ENCODE measurements around the gene MAL.

MAL gene

DNA sequence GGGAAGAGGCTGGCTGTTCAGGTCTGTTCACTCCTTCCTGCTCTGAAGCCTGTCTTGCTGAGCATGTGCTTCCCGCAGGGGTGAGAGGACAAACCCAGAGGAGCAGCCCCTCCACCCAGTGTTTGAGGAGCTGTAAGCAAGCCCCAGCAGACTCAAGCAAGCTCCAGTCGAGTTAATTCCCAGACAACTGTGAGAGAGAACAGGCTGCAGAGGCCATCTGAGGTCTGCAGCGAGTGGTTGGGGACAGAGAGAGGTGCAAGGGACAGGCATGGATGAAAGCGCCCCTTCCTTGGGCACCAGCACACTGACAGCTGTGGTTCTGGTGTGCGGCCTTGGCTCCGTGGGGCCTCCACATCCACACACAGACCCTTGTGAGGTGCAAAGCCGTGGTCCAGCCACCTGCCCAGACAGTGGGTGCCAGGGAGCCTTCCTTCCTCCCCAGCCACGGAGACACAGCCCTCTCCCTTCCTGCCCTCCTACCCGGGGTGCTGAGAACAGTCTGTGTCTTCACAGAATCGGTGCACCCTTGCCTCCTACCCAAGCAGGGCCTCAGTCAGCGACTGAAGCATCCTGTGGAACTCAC, 36.2 kb downstream of the MAL start:
- no peak overlapping the region for H3K27ac Mint-ChIP-seq
- H3K4me3 Mint-ChIP-seq, result no peak overlapping the region
- no peak for DNase-seq
- no peaks in the 10 kb centered on the region for H3K36me3 Mint-ChIP-seq (ENCODE audit: low read depth)
- no peaks in the 10 kb centered on the region for H3K27me3 Mint-ChIP-seq
- H3K4me1 Mint-ChIP-seq, result peaks cover 24% of the 10 kb centered on the region
- H3K9me3 Mint-ChIP-seq, result no peaks in the 10 kb centered on the region
- no peak for ATAC-seq

DNA sequence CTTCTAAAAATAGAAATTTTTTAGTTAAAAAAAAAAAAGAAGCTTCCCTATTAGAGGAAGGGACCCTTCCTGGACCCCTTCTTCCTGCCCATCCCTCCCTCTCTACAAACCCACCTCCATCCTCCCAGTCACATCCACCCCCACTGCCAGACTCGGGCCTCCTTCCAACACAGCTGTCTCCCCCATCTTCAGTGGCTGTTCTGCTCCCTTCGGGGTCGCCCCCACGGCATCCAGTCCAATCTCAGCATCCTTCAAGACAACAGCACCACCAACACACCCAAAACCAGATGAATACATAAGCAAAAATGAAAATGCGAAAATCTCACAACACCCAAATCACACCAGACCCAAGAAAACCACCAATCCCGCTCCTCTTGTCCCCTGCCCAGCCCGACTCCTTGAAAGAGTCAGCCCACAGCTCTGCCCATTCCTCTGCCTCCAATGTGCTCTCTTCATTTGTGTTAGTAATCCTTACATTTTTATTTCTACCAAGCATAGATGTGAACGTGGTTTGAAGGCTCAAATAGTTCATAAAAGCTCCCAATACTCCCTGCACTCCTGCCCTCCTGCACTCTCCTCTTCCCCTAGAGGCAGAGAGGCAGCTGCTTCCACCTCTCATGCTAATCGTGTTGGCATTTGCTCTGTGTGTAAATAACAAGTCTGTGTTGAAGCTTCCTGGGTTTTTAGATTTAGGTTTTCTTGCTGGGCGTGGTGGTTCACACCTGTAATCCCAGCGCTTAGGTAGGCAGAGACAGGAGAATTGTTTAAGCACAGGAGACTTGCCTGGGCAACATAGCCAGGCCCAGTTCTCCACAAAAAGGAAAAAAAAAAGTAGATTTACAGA, 37.0 kb downstream of the MAL start:
- peaks cover 24% of the 10 kb centered on the region for H3K4me1 Mint-ChIP-seq
- DNase-seq (no peak), ATAC-seq (peak; percentile 19)
- no peaks in the 10 kb centered on the region for H3K36me3 Mint-ChIP-seq (ENCODE audit: low read depth)
- no peak overlapping the region for H3K4me3 Mint-ChIP-seq
- H3K27me3 Mint-ChIP-seq, result no peaks in the 10 kb centered on the region
- peak overlapping the region; percentile 40 for H3K27ac Mint-ChIP-seq
- no peaks in the 10 kb centered on the region for H3K9me3 Mint-ChIP-seq

DNA sequence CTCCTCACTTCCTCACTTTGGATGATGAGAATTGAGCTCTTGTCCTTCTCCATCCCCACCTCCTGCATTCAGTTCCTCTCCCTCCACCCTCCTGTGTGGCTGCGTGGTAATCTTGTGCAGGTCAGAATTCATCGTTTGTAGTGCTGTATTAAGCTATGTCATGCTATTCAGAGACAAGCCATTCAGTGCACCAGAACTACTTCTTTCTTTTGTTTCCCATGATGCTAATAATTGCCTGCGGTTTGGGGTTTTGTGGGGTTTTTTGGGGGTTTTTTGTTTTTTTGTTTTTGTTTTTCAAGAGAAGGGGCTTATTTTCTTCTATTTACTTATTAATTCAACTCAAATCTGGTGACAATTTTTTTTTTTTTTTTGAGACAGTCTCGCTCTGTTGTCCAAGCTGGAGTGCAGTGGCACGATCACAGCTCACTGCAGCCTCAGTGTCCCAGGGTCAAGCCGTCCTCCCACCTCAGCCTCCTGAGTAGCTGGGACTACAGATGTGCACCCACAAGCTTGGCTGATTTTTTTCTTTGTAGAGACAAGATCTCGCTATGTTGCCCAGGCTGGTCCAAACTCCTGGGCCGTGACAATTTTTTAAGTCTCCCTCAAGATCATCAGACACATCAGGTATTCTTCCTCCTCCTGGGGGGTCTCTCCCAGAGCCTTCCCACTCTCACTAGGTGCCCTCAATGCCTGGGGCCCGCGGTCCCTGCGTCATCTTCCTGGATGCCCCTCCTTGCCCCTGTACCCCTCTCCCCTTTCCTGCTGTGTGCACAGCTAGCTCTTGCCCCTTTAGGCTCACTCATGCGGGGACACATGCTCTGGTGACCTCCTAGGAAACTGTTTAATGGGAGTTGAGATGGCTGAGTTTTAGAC, 37.8 kb downstream of the MAL start:
- no peak overlapping the region for H3K4me3 Mint-ChIP-seq
- H3K27ac Mint-ChIP-seq, result no peak overlapping the region
- H3K27me3 Mint-ChIP-seq, result no peaks in the 10 kb centered on the region
- ATAC-seq (no peak), DNase-seq (no peak)
- no peaks in the 10 kb centered on the region for H3K36me3 Mint-ChIP-seq (ENCODE audit: low read depth)
- H3K4me1 Mint-ChIP-seq, result peaks cover 24% of the 10 kb centered on the region
- no peaks in the 10 kb centered on the region for H3K9me3 Mint-ChIP-seq

DNA sequence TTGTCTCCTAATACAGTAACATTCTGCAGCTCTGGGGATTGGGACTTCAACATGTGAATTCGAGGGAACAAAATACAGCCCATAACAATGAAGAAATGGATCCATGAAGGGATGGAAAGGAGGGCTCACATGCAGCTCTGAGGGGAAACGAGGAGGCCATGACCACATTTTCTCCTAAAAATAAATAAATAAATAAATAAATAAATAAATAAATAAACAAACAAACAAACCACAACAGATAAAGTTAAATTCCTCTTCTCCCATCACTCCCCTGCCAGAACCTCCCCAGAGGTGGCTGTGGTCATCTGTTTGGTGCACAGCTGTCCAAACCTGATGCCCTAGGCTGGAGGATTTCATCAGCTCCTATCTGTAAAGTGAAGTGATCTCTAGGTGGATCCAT, 42.7 kb downstream of the MAL start:
- no peaks in the 10 kb centered on the region for H3K9me3 Mint-ChIP-seq
- ATAC-seq, result no peak
- H3K36me3 Mint-ChIP-seq (ENCODE audit: low read depth), result no peaks in the 10 kb centered on the region
- DNase-seq, result no peak
- H3K27ac Mint-ChIP-seq, result no peak overlapping the region
- peaks cover 8% of the 10 kb centered on the region for H3K4me1 Mint-ChIP-seq
- H3K4me3 Mint-ChIP-seq, result no peak overlapping the region
- no peaks in the 10 kb centered on the region for H3K27me3 Mint-ChIP-seq

DNA sequence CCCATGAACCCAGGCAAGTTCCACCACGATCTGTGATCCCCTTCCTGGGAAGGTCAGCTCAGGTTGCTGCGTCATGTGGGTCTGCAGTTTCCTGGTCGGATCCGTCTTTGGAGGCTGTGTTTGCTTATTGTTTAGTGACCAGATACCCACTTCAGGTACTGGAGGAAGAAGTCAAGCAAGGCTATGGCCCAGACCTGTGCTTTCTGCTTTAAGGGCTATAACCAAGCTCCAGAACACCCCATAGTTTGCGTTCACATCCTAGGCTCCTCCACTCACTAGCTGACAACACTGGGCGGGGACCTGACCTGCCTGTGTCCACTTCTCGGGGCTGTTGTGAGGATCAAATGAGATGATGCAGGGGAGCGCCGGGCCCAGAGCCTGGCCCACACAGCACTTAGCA, 44.0 kb downstream of the MAL start:
- DNase-seq, result no peak
- no peak overlapping the region for H3K27ac Mint-ChIP-seq

DNA sequence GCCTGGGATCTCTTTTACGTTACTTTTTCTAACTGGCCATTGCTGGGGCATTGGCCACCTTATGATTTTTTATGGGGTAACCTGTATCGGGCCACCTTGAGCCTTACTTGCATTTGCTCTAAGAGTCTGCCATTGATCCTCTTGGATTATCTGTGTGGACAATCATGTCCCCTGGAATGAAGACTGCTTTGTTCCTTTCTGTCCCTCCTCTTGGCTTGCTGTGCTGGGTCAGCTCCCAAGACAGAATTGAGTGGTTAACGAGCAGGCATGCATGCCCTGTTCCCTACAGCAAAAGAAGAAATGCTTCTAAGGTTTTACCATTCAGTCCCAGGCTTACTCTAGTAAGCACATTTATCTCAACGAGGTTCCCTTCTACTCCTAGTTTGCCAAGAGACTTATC, 46.3 kb downstream of the MAL start:
- Mint-ChIP-seq H3K27ac (no peak overlapping the region), H3K4me3 (no peak overlapping the region), H3K27me3 (no peaks in the 10 kb centered on the region), H3K9me3 (no peaks in the 10 kb centered on the region), H3K36me3 (ENCODE audit: low read depth) (no peaks in the 10 kb centered on the region), H3K4me1 (peaks cover 38% of the 10 kb centered on the region)
- DNase-seq, result no peak
- no peak for ATAC-seq

More for the DNA sequence above, 44.0 kb downstream of the MAL start:
- H3K36me3 Mint-ChIP-seq (ENCODE audit: low read depth), result no peaks in the 10 kb centered on the region
- H3K9me3 Mint-ChIP-seq, result no peaks in the 10 kb centered on the region
- no peak overlapping the region for H3K4me3 Mint-ChIP-seq
- H3K4me1 Mint-ChIP-seq, result peaks cover 14% of the 10 kb centered on the region
- H3K27me3 Mint-ChIP-seq, result no peaks in the 10 kb centered on the region
- ATAC-seq, result no peak

DNA sequence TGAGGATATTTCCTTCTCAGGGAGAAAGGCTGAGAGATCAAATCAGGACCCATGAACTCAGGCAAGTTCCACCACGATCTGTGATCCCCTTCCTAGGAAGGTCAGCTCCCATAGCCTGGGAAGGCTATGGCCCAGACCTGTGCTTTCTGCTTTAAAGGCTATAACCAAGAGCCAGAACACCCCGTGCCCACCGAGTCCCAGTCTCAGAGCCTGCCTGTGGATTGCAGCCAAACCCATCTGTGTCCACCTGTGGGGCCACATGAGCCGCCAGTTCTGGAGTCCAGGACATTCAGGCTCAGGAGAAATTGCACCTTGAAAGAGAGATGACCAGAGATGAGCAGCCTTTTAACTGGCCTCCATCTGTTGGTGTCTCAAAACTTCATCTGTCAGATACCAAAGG, 46.9 kb downstream of the MAL start:
- DNase-seq (no peak), ATAC-seq (no peak)
- H3K4me1 Mint-ChIP-seq, result peaks cover 41% of the 10 kb centered on the region
- no peaks in the 10 kb centered on the region for H3K36me3 Mint-ChIP-seq (ENCODE audit: low read depth)
- no peaks in the 10 kb centered on the region for H3K27me3 Mint-ChIP-seq
- H3K27ac Mint-ChIP-seq, result no peak overlapping the region
- H3K4me3 Mint-ChIP-seq, result no peak overlapping the region
- H3K9me3 Mint-ChIP-seq, result no peaks in the 10 kb centered on the region

DNA sequence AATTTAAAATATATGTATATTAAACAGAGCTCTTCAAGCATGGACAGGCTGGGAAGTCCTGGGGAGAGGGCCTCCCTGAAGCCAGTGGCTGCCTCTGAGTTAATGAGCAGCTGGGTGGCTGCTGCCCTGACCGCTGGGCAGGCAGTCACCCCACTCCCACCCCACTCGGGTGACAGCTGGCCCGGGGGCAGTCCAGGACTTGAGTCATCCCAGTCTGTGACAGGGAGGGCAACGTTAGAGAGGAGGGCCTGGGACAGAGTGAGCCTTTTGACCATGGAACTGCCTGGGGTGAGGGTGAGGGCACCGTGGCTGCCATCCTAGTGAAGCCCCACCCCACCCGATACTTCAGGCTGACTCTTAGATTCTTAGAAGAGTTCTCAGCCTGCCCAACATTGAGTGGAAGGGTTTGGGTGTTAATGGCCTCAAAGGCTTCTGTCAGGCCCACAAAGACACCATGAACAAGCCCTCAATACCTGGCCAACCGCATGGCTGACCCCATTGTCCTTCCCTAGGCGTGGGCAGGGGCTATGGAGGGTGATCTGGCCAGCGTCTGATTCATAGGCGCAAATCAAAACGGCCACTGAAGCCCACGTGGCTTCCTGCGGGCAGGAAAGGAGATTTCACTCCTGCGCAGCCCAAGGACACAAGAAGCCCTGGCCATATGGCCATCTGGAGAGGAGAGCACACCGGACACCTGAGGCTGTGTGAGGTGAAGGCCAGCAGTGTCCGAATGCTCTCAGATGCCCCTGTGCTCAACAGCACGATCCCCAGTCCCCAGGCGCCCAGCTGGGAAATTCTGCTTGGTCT, 48.6 kb downstream of the MAL start:
- Mint-ChIP-seq H3K4me1 (peaks cover 55% of the 10 kb centered on the region), H3K36me3 (ENCODE audit: low read depth) (no peaks in the 10 kb centered on the region), H3K27ac (peak overlapping the region; percentile 90), H3K27me3 (no peaks in the 10 kb centered on the region), H3K9me3 (no peaks in the 10 kb centered on the region), H3K4me3 (peak overlapping the region; percentile 75)
- ATAC-seq, result peak; percentile 26
- peak; percentile 30 for DNase-seq

DNA sequence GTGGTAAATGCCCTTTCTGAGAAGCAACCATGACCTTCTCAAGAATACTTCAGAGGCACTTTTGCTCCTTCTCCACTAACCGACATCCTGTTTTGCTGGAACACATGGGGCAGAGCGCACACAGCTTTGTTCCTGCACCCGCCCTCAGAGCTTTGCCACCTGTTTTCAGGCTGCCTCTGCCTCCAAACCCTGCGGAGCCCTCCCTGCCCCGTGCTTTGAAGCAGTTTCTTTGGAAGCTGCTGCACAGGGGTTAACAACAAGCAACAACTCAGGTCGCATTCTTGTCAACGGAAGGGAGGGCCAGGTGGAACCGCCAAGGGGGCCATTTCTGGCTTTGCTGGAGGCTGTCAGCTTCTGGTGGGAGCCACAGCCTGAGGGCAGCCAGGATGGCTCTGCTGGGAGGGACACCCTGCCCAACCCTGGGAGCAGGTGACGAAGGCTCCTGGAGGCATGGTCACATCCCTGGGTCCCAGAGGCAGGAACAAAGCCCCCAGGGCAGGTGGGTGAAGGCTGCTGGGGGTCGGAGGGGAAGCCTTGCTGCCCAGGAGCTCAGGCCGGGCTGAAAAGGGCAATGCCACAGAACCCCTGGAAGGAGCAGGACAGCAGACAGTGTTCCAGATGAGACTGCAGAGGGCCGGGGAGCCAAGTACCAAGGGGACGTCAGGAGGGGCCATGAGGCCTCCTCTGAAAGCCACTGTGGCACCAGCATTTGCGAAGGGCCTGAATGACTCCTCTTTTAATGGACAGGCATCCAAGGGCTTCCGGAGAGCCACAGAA, 49.3 kb downstream of the MAL start:
- DNase-seq (peak; percentile 67), ATAC-seq (peak; percentile 71)
- Mint-ChIP-seq H3K27me3 (no peaks in the 10 kb centered on the region), H3K27ac (peak overlapping the region; percentile 90), H3K36me3 (ENCODE audit: low read depth) (no peaks in the 10 kb centered on the region), H3K4me1 (peaks cover 60% of the 10 kb centered on the region), H3K4me3 (peak overlapping the region; percentile 75), H3K9me3 (no peaks in the 10 kb centered on the region)

DNA sequence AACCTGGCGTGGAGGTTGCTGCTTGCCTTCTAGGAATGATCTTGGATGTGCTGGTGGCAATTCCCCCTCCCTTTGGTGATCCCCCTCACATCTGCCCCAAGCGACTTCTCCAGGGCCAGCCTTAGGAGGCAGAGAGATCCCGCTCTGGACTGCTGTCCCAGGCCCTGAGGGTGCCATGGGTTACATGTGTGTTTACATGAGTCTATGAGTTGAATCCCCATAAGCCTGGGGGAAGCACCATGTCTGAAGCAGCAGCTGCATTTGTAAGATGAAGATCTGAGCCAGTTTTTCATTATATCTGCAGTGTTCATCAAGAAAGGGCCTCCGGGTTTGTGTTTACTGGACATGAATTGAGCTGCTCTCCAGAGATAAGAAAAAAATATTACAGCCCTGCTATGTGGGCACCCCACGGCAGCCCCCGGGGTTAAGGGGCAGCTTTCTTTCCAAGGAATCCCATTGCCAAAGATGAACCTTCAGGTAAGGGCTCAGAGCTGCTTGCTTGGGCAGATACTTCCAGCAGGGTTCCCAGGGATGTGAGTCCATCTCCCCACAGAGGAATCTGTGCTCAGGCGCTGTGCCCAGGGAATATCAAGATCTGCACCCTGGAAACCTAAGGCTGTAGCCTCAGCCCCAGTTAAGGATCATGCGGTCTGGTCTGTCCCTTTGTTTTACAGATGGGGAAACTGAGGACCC, 50.1 kb downstream of the MAL start:
- ATAC-seq, result no peak
- Mint-ChIP-seq H3K4me3 (peak overlapping the region; percentile 75), H3K4me1 (peaks cover 61% of the 10 kb centered on the region), H3K9me3 (no peaks in the 10 kb centered on the region), H3K27me3 (no peaks in the 10 kb centered on the region), H3K36me3 (ENCODE audit: low read depth) (no peaks in the 10 kb centered on the region), H3K27ac (peak overlapping the region; percentile 90)
- DNase-seq, result no peak

DNA sequence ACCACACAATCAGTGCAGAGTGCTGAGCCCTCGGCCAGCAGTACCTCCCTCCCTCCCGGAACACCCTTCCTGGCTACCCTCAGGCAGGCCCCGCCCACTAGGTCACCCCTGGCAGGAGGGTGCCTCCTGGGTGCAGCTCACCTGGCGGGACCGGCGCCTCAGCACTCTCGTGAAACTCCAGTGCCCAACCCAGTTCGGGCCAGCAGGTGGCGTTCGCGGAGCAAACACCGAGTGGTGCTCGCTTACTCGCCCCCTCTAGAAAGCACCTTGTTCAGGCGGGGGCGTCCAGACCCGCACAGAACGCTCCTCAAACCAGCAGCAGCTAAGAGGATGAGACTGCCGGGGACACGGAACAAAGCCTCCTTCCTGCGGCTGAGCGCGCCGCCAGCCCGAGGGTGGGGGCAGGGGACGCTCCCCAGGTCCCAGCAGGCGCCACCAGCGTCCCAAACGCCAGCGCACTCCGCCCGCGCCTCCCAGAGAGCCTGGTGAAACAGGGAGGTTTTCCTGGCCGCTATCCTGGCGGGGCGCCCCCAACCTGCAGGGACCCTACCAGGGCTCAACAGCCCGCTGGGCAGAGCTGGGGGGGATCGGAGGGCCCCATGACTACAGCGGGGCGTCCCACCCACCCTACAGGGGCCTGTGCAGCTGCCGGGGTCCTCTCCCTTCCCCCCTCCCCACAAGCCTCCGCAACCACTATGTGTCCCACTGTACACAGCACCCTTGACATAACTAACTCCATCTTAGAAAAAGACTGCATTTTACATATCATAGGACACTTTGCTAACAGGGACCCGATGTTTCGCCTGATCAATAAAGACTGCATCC, 51.4 kb downstream of the MAL start:
- no peaks in the 10 kb centered on the region for H3K36me3 Mint-ChIP-seq (ENCODE audit: low read depth)
- DNase-seq (peak; percentile 92), ATAC-seq (peak; percentile 75)
- H3K9me3 Mint-ChIP-seq, result no peaks in the 10 kb centered on the region
- H3K4me3 Mint-ChIP-seq, result peak overlapping the region; percentile 75
- peaks cover 61% of the 10 kb centered on the region for H3K4me1 Mint-ChIP-seq
- no peaks in the 10 kb centered on the region for H3K27me3 Mint-ChIP-seq
- H3K27ac Mint-ChIP-seq, result peak overlapping the region; percentile 73

DNA sequence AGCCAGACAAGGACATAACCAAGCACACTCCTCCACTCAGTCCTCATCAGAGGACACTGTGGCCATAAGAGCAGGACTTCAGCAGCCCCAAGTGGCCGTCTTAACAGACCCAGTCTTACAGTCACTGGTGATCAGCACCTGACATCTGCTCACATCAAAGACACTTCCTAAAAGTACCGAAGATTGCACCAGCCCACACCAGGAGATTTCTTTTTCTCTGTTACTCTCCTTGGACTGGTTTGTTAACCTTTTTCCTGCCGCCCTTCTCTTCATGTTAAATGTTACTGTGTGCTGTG, 52.0 kb downstream of the MAL start:
- no peak for ATAC-seq
- peak overlapping the region; percentile 59 for H3K27ac Mint-ChIP-seq

More for the DNA sequence above, 52.0 kb downstream of the MAL start:
- no peaks in the 10 kb centered on the region for H3K9me3 Mint-ChIP-seq
- no peak for DNase-seq
- peaks cover 61% of the 10 kb centered on the region for H3K4me1 Mint-ChIP-seq
- H3K36me3 Mint-ChIP-seq (ENCODE audit: low read depth), result no peaks in the 10 kb centered on the region
- no peaks in the 10 kb centered on the region for H3K27me3 Mint-ChIP-seq
- peak overlapping the region; percentile 42 for H3K4me3 Mint-ChIP-seq

Data from activated naive CD8-positive, alpha-beta T cell treated with anti-CD3 and anti-CD28 coated beads, Interleukin-2, amount 50 U/mL, for 24 hours (primary cell).